Mucosa of gallbladder (tissue), 1 donor: Measurements from ENCODE around the gene LRTM2. TPM values are rescaled to one million over a fixed set of nuclear protein-coding genes. Genes with fewer than 3 reads are reported as not detected.

Experiments
- DNase-seq: peaks from one replicate; pipeline ENCODE4 v3.0.0-alpha.2; 2020; ENCODE audit warnings: low spot score
- total RNA-seq: library from RNA; stranded (reverse); gene quantifications from one replicate; pipeline ENCODE4 v1.2.1, GENCODE V29; 2021
- donor health status: DM: no; HTN: no; CAD: no.

The LRTM2 gene
- total RNA-seq, 1 donor from 2014 or later: not detected

GRCh38 chr12:1882850-1883470, 62.6 kb downstream of the LRTM2 start:
- no peak for DNase-seq

- no peak for DNase-seq
These were observed 63.1 kb downstream of the LRTM2 start for GRCh38 chr12:1883513-1883912.

GRCh38 chr12:1884651-1885050, 64.3 kb downstream of the LRTM2 start:
- no peak for DNase-seq

- no peak for DNase-seq
These were observed 64.8 kb downstream of the LRTM2 start for GRCh38 chr12:1885082-1885596.

- no peak for DNase-seq
These were observed 65.4 kb downstream of the LRTM2 start for GRCh38 chr12:1885599-1886245.

Other genes starting within 250 kb of the LRTM2 start
- gene FBXL14, start 226.0 kb upstream of the LRTM2 start, total RNA-seq: 23.3 TPM
- 7.3 TPM for gene WNT5B, start 191.3 kb upstream of the LRTM2 start, total RNA-seq
- gene ADIPOR2, start 129.5 kb upstream of the LRTM2 start, total RNA-seq: 64.2 TPM
- gene CACNA2D4, start 98.1 kb downstream of the LRTM2 start, total RNA-seq: 8.6 TPM
- gene DCP1B, start 183.9 kb downstream of the LRTM2 start, total RNA-seq: 13.7 TPM
- gene CACNA1C, start 232.4 kb downstream of the LRTM2 start, total RNA-seq: 19.3 TPM